NCI-H2171 (cell line): Measurements from ENCODE around the gene MACROD2.

Source experiments
- DNase-seq: peaks from one replicate; lab custom pipeline; 2025; lab: John Stamatoyannopoulos, UW

MACROD2 gene

DNA sequence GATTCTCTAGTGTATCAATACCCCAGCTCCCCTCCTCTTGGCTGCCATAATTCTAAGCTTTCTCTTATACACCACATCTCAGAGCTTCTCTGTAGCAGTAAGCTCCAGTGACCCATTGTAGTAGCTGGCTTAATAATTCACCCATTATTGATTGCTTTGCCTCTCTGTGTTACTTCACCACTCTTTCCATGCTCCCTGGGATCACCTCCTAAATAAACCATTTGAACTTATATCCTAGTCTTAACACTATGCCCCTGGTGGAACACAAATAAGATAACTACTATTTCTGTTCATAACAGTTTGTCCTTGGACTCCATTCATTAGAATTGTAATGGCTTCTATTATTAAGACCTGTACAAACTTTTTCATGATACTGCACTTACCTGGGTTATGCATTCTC, 1819.0 kb downstream of the MACROD2 start:
- no peak for DNase-seq

GRCh38 chr20:15814911-15815310, 1819.6 kb downstream of the MACROD2 start:
- DNase-seq, result no peak

GRCh38 chr20:15817351-15817750, 1822.0 kb downstream of the MACROD2 start:
- DNase-seq, result no peak

DNA sequence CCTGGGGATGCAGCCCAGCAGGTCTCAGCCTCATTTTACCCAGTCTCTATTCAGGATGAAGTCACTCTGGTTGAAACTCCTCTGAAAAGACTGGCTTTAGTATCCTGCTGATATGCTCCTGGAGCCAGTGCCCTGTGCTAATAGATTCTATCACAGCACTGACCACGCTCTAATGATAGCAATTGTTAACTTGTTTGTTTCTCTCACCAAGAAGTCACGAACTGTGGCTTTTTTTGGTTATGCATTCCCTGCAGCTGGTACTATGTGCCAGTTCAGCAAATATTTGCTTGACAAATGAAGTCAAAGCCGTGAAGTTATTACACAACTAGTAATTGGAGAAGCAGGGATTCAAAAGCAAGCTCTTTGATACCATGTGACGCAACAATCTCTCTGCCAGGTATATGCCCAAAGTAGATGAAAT, 1823.3 kb downstream of the MACROD2 start:
- no peak for DNase-seq

DNA sequence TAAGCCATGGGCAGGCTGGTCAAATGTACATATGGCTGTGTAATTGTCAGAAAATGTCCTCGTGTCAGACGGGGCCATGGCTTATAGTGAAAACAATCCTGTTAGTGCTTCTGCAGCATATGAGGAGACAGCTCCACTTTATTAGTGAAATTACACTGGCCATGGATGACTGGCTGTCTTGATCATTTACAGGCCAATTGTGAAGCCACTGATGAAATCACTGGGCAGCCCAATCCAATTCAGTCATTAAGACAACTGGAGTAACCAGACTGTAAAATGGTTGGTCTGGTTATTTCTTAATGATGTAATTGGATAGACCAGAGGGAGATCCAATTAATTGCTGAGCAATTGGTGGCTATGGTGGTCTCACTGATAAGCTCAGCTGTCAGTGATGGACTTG, 1828.4 kb downstream of the MACROD2 start:
- DNase-seq, result no peak

GRCh38 chr20:15827628-15828027, 1832.3 kb downstream of the MACROD2 start:
- no peak for DNase-seq

- no peak for DNase-seq
Observed at GRCh38 chr20:15831201-15831600, 1835.9 kb downstream of the MACROD2 start.

DNA sequence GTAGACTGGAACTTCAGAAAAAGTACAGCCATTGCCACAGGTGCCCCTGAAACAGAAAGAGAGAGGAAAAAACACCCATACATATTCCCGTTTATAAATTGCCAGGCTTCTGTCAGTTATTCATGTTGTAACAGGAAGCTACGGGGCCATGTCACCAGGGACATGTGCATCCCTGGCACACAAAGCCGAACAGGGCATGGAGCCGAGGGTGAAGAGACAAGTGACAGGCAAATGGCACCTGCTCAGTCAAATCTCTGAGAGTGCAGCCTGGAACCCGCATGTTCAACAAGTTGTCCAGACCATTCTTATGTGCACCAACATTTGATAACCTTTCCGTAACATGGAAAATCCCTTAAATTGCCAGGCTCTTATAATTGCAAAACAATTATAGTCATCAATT, 1837.2 kb downstream of the MACROD2 start:
- no peak for DNase-seq

DNA sequence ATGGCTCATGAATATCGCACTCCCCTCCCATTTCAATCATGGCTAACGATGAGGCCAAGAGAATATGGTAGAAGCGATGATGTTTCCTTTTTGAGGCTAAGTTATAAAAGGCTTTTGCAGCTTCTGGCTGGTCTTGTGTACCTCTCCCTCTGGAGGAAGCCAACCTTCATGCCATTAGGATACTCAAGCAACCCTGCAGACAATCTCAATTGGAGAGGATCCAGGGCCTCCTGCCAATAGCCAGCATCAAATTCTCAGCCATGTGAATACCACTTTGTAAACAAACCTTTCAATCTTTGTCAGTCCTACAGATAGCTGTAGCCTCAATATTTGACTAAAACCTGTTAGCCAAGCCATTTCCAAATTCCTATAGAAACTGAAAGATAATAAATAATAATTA, 1839.5 kb downstream of the MACROD2 start:
- DNase-seq, result peak; percentile 89

DNA sequence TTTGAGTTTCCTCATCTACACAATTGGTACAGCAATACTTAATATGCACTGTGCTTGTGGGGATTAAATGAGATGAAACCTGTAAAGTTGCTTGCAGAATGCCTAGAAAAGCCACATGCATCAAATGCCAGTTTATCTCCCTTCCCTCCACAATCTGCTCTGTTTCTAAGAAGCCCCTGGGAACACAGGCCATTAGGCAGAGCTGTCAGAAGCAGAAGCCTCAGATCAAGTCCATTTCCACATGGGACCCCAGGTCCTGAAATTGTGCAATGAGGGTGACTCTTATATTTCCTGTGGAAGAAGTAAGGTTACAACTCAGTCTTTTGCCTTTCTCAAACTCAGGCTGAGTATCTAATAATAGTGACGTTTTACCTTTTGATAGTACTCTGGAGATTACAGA, 1840.5 kb downstream of the MACROD2 start:
- DNase-seq, result no peak

DNA sequence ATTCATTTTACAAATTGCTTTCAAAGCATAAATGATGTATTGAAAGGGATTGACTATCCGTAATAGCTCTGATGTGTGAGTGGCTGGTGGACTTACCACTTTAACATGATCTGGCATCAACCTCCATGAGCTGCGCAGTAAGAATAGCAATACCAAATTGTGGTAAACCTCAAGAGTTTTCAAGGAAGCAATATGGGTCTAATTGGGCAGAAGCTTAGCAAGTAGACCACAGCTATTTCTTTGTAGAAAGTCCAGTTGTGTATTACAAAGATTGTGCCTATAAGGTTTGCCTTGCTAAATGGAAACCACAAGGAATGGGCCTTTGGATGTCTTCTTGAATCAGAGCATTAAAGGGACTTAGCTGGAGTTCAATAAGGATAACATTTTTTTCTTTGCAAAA, 1841.3 kb downstream of the MACROD2 start:
- DNase-seq, result no peak

DNA sequence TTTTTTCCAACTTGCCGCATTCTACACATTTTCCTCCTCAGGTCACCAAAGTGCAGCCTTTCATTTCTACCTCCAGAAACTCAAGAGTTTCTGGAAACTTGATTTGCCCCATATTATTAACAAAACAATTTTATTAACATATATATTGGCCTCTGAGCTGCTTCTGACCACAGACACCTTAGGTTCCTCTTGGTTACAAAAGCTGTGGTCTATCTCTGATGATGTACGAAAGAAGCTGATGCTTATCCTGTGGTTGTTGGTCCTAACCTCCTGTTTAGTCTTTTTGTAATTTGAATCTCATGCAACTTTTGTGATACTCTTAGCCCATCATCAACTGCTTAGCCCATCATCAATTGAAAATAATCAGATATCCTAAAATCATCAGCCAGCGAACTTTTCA, 1842.2 kb downstream of the MACROD2 start:
- DNase-seq, result no peak

DNA sequence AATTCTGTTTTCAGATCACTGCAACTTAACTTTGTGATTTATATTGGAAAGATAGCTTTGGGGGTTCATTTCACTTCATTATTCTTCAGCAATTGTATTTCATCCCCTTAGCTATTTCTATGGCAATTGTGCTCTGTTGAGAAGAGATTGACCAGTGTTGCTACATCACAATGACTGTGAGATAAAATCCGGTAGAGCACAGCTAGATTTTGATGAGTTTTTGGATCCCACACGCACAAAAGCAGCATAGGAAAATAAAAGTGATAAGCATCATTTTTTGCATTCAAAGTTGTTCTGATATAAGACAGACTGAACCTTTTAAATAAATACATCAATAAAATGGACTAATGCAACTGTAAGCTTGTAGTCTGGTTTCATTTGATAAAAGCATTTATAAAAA, 1843.2 kb downstream of the MACROD2 start:
- no peak for DNase-seq

- no peak for DNase-seq
Observed at GRCh38 chr20:15840636-15841301, 1845.5 kb downstream of the MACROD2 start.

GRCh38 chr20:15842872-15843271, 1847.6 kb downstream of the MACROD2 start:
- no peak for DNase-seq

DNA sequence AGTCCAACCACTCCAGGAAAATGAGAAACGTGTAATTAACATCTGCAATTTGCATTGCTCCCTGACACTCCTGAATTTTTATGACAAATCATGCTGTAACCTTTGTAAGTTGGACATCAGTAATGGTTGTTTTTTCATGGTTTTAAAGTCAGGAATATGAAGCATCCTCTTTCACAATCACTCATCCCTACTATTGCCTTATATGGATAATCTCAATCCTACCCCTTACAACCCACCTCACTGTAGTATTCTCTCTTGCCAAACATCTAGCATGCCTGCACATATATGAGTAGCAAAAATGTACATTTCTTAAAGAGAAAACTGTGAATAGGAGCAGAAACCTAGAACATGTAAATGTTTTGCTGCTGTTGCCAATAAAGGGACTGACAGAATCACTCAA, 1848.5 kb downstream of the MACROD2 start:
- no peak for DNase-seq

- no peak for DNase-seq
Observed at GRCh38 chr20:15847196-15847784, 1852.0 kb downstream of the MACROD2 start.

- no peak for DNase-seq
Observed at GRCh38 chr20:15848126-15848525, 1852.8 kb downstream of the MACROD2 start.

DNA sequence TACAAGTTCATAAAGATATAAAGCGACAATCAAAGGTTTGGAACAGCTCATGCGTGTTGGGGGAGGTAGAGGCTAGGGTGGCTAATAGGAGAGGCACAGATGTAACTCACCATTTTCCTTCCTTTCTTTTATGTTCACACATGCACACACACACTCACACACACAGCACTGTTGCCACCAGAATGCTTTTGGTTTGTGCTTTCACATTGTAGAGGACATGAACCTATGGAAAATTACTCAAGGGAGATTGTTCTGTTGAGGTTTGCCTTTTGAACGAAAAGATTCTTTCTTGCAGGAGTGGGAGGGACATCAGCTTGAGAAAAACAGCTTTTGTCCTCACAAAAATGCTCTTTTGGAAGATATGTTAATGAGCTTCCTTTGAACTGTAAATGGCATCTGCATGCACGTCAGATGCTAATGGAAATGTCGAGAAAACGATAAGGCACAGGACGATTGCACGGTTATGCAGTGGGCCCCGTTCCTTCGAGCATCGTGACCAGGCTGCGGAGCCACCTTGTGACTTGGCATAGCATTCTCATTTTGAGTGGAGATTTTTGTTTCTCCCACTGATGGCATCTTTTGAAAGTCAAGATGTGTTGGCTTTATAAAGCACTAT, 1853.8 kb downstream of the MACROD2 start:
- DNase-seq, result no peak

GRCh38 chr20:15851576-15852215, 1856.4 kb downstream of the MACROD2 start:
- no peak for DNase-seq

DNA sequence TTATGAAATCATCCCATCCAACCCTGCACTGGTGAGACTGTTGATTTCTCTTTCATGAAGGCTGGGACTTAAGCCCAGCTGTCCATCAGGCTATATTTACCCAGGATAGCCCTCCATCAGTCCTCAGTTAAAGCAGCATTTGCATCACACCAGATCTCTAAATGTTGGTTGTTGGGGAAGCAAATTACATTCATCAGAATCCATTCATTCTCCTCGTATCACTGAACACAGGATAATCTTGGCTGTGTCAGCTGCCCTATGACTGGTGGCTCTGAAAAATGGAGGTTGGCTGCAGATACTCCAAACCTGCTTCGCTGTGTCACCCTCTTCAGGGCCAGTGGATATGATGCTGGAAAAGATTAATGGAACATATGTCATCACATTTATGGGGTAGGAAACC, 1859.6 kb downstream of the MACROD2 start:
- no peak for DNase-seq

DNA sequence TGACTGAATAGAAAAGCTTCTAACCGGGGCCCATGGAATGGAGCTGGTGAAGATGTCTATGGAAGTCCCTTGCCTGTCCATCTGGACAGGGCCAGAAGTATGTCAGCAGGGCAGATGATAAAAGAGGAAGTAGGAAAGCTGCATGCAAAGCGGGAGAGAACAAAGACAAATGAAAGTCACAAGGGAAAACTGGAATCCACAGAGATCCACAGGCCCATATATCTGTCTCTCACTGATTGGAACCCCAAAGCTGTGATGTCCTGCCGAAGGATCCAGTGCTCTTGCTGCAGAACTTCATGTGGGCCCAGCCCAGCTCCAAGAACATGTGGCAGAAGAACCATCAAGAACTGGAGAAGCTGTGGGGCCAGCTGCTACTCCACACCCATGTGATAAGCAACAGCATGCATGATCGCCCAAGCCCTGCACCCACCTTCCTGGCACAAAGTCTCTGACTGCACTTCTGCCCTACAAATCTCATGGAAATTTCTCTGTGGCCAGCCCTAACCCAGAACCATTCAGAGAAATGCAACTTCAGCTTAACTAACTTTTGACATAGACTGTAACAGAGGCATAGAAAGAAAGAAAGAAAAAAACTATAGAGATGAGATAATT, 1862.0 kb downstream of the MACROD2 start:
- DNase-seq, result no peak

- DNase-seq, result no peak
Observed at GRCh38 chr20:15859061-15859460, 1863.7 kb downstream of the MACROD2 start.
